ENCODE measurements around the gene MAP1S. TPM values are rescaled to one million over a fixed set of nuclear protein-coding genes. Genes with fewer than 3 reads are reported as not detected.

The MAP1S gene
- total RNA-seq, 1 donor from 2014 or later: 71.4 TPM

DNA sequence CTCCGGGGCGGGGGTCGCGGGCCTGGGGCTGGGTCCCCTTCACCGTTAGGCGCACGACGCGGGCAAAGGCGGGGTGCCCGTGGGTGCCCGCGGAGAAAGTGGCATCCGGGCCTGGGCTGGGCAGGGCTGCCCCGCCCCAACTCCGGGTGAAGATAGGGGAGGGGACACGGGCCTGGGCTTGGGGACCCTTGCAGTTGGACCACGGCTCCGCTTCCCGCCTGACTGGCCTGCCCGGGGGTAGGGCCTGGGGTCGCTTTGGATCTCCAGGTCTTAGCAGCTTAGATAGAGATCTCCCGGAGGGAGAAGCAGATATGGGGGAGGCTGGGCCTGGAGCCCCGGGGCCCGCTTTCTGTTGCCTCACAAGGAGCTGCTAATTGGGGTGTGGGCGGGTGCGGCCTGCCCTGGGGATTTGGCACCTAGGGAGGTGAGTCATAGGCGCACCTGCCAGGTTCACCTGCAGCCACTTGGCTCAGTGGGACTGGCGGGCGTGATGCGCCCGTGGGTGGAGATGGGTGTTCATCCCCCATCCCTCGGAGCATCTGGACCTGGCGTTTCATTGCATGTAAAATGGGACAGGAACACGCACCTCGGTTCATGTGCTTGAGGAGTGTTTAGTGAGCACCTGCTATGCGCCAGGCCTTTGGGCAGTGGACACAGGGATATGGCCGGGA is 585 bp downstream of the MAP1S start:
- Histone ChIP-seq H3K27ac (peak overlapping the region; percentile 70), H3K27me3 (no peaks in the 10 kb centered on the region), H3K36me3 (peaks cover 20% of the 10 kb centered on the region), H3K4me1 (peaks cover 52% of the 10 kb centered on the region), H3K9me3 (no peaks in the 10 kb centered on the region), H3K4me3 (peak overlapping the region; percentile 97)
- intact Hi-C loops (cut with DNase I): no loop called here
- TF ChIP-seq, protein P1, sequence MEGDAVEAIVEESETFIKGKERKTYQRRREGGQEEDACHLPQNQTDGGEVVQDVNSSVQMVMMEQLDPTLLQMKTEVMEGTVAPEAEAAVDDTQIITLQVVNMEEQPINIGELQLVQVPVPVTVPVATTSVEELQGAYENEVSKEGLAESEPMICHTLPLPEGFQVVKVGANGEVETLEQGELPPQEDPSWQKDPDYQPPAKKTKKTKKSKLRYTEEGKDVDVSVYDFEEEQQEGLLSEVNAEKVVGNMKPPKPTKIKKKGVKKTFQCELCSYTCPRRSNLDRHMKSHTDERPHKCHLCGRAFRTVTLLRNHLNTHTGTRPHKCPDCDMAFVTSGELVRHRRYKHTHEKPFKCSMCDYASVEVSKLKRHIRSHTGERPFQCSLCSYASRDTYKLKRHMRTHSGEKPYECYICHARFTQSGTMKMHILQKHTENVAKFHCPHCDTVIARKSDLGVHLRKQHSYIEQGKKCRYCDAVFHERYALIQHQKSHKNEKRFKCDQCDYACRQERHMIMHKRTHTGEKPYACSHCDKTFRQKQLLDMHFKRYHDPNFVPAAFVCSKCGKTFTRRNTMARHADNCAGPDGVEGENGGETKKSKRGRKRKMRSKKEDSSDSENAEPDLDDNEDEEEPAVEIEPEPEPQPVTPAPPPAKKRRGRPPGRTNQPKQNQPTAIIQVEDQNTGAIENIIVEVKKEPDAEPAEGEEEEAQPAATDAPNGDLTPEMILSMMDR (IDR thresholded peaks at IDR 0.05): no peak
- ATAC-seq (peak; percentile 28), DNase-seq (peak; percentile 83)

DNA sequence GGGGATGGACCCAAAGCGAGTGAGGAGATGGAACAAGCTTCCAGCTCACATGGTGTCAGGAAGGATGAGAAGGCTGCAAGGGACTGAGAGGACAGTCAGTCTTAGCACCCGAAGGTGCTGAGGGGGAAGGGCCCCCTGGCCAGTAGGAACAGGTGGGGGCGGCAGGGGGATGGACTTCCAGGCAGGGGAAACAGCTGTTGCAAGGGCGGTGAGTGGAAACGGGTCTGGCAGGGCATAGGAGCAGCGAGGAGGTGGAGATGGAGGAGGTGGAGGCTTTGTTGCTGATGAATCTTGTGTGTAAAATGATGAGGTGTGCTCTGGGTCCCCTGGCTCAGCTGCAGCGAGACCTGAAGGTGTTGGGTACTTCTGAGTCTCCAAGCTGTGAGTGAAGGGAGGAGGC is 1.2 kb downstream of the MAP1S start:
- intact Hi-C loops (cut with DNase I): no loop called here

DNA sequence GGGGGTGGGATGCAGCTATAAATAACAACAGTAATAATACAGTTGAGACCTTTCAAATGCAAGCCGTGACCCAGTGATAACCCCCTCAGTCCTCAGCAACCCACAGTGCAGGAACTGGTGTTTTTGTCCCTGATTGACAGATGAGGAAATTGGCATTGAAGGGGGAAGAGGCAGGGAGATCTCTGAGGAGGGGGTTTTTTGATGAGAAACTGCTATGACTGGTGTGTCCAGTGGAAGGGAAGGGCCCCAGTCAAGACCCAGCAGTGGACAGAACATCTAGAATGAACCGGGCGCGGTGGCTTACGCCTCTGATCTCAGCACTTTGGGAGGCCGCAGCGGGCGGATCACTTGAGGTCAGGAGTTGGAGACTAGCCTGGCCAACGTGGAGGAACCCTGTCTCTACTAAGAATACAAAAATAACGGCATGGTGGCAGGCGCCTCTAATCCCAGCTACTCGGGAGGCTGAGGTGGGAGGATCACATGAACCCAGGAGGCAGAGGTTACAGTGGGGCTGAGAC is 1.9 kb downstream of the MAP1S start:
- DNase-seq (no peak), ATAC-seq (no peak)
- peaks cover 33% of the 10 kb centered on the region for H3K36me3 ChIP-seq
- no peaks in the 10 kb centered on the region for H3K9me3 ChIP-seq
- intact Hi-C loops (cut with DNase I): no loop called here
- no peaks in the 10 kb centered on the region for H3K27me3 ChIP-seq
- TF ChIP-seq, protein P1 (IDR thresholded peaks at IDR 0.05): no peak
- H3K27ac ChIP-seq: peak overlapping the region; percentile 36
- peak overlapping the region; percentile 97 for H3K4me3 ChIP-seq
- peaks cover 52% of the 10 kb centered on the region for H3K4me1 ChIP-seq

More for the DNA sequence above, 1.2 kb downstream of the MAP1S start:
- peak overlapping the region; percentile 97 for H3K4me3 ChIP-seq
- no peaks in the 10 kb centered on the region for H3K9me3 ChIP-seq
- no peak for ATAC-seq
- DNase-seq: no peak
- TF ChIP-seq, protein P1 (IDR thresholded peaks at IDR 0.05): no peak
- H3K27me3 ChIP-seq: no peaks in the 10 kb centered on the region
- peaks cover 52% of the 10 kb centered on the region for H3K4me1 ChIP-seq
- peak overlapping the region; percentile 36 for H3K27ac ChIP-seq
- peaks cover 25% of the 10 kb centered on the region for H3K36me3 ChIP-seq

DNA sequence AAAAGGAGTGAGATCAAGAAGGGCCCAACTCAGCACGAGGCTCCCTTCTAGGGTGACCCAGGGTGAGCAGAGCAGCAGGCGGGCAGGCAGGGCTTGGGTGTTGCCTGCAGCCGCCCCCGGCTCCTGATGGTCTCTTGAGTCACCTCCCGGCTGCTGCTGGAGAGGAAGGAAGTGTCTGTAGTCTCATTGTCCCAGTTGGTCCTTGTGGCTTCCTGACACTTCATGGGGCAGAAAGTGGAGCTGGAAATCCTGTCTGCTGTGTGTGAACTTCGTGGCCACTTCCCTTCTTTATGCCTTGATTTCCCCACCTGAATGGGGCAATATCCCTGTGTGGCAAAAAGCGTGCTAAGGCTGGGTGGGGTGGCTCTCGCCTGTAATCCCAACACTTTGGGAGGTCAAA is 2.5 kb downstream of the MAP1S start:
- DNase-seq: peak; percentile 88

DNA sequence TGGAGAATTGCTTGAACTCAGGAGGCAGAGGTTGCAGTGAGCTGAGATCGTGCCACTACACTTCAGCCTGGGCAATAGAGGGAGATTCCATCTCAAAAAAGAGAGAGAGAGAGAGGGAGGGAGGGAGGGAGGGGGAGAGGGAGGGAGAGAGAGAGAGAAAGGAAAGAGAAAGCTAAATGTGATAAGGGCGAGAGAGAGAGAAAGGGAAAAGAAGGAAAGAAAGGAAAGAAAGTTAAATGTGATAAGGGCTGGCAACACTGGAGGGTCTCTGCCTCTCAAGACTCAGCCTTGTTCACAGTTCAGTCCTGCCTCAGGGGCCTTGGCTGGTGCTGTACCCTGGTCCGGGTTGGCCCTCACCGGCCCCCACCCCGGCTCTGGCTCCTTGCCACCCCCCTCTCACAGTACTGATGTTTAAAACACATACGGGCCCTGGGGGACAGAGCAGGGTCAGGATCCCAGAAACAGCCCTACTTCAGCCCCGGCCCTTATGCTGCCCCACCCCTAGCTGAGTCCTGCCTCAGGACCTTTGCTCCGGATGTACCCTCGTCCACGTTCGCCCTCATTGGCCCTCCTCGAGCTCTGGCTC is 3.5 kb downstream of the MAP1S start:
- no peak for DNase-seq
- peaks cover 40% of the 10 kb centered on the region for H3K4me1 ChIP-seq
- H3K9me3 ChIP-seq: no peaks in the 10 kb centered on the region
- ATAC-seq: no peak
- TF ChIP-seq, protein P1 (IDR thresholded peaks at IDR 0.05): no peak
- H3K4me3 ChIP-seq: no peak overlapping the region
- H3K36me3 ChIP-seq: peaks cover 48% of the 10 kb centered on the region
- no peaks in the 10 kb centered on the region for H3K27me3 ChIP-seq
- no peak overlapping the region for H3K27ac ChIP-seq
- intact Hi-C loops (cut with DNase I): no loop called here

More for the DNA sequence above, 2.5 kb downstream of the MAP1S start:
- intact Hi-C loops (cut with DNase I): no loop called here
- ATAC-seq: peak; percentile 83
- Histone ChIP-seq H3K27me3 (no peaks in the 10 kb centered on the region), H3K27ac (peak overlapping the region; percentile 24), H3K4me3 (no peak overlapping the region), H3K9me3 (no peaks in the 10 kb centered on the region), H3K36me3 (peaks cover 39% of the 10 kb centered on the region), H3K4me1 (peaks cover 50% of the 10 kb centered on the region)
- TF ChIP-seq, protein P1 (IDR thresholded peaks at IDR 0.05): no peak
